GM23338 (cell line): ENCODE results near the gene PIGN. TPM values are rescaled to one million over a fixed set of nuclear protein-coding genes. Genes with fewer than 3 reads are reported as not detected.

Experiments
- ATAC-seq: fragments of 200-7000 bp; cut with Tn5 transposase; 3 replicates; pipeline ENCODE4 v1.9.1; 2020
- DNase-seq: peaks from one replicate; pipeline ENCODE4 v3.0.0-alpha.2; 2015; ENCODE audit warnings: low spot score
- H2AFZ ChIP-seq: fragments of 200-600 bp; sonication (generic); 2 replicates; pipeline ENCODE4 v1.8.0; 2016; ENCODE audit warnings: antibody characterized with exemption, mild to moderate bottlenecking, moderate library complexity
- H3F3A ChIP-seq: fragments of 200-600 bp; sonication (generic); replicated peaks from 2 replicates; pipeline ENCODE4 v1.8.0; 2017; ENCODE audit warnings: antibody characterized with exemption, mixed run types, low read depth
- H3K27ac ChIP-seq: fragments of 200-600 bp; sonication (generic); 2 replicates; pipeline ENCODE4 v1.6.1; 2016; ENCODE audit warnings: low read depth
- H3K27me3 ChIP-seq: fragments of 200-600 bp; sonication (generic); 2 replicates; pipeline ENCODE4 v1.8.0; 2016; ENCODE audit warnings: mild to moderate bottlenecking, mixed run types, moderate library complexity; ENCODE audit not compliant: insufficient read depth
- H3K36me3 ChIP-seq: fragments of 200-600 bp; sonication (generic); 2 replicates; pipeline ENCODE4 v1.8.0; 2016; ENCODE audit warnings: mild to moderate bottlenecking; ENCODE audit not compliant: insufficient read depth
- H3K4me1 ChIP-seq: fragments of 200-600 bp; sonication (generic); 2 replicates; pipeline ENCODE4 v1.8.0; 2016; ENCODE audit warnings: mild to moderate bottlenecking, moderate library complexity; ENCODE audit not compliant: insufficient read depth
- H3K4me2 ChIP-seq: fragments of 200-600 bp; sonication (generic); 2 replicates; pipeline ENCODE4 v1.7.1; 2017; ENCODE audit warnings: mixed run types
- H3K4me3 ChIP-seq: fragments of 200-600 bp; sonication (generic); 2 replicates; pipeline ENCODE4 v1.6.1; 2016; ENCODE audit warnings: mixed run types
- H3K79me2 ChIP-seq: fragments of 200-600 bp; sonication (generic); replicated peaks from 2 replicates; pipeline ENCODE4 v1.8.0; 2017; ENCODE audit warnings: mild to moderate bottlenecking; ENCODE audit not compliant: insufficient read depth
- H3K9me2 ChIP-seq: fragments of 200-600 bp; sonication (generic); 2 replicates; pipeline ENCODE4 v1.8.0; 2017; ENCODE audit not compliant: insufficient read depth
- H4K20me1 ChIP-seq: fragments of 200-600 bp; sonication (generic); replicated peaks from 2 replicates; pipeline ENCODE4 v1.8.0; 2017; ENCODE audit warnings: mild to moderate bottlenecking; ENCODE audit not compliant: insufficient read depth
- H3K27ac Mint-ChIP-seq: 2 replicates; pipeline ENCODE4 v1.8.0; 2020; ENCODE audit warnings: inconsistent platforms, mild to moderate bottlenecking, moderate library complexity, mixed read lengths
- H3K27me3 Mint-ChIP-seq: 3 replicates; pipeline ENCODE4 v1.8.0; 2022; ENCODE audit warnings: low read depth, mild to moderate bottlenecking, moderate library complexity, mixed read lengths, inconsistent platforms; ENCODE audit not compliant: insufficient read depth, poor library complexity
- H3K36me3 Mint-ChIP-seq: 3 replicates; pipeline ENCODE4 v1.8.0; 2021; ENCODE audit warnings: low read depth, mild to moderate bottlenecking, inconsistent platforms, moderate library complexity, mixed read lengths
- H3K4me1 Mint-ChIP-seq: 3 replicates; pipeline ENCODE4 v1.8.0; 2020; ENCODE audit warnings: mild to moderate bottlenecking, inconsistent platforms, mixed read lengths
- H3K4me3 Mint-ChIP-seq: 3 replicates; pipeline ENCODE4 v1.8.0; 2021; ENCODE audit warnings: moderate library complexity, mild to moderate bottlenecking, inconsistent platforms, mixed read lengths
- H3K9me3 Mint-ChIP-seq: 3 replicates; pipeline ENCODE4 v1.8.0; 2020; ENCODE audit warnings: moderate library complexity, mild to moderate bottlenecking, inconsistent platforms, mixed read lengths
- ETS1 ChIP-seq: IDR thresholded peaks from 2 replicates; pipeline ENCODE4 v1.6.1; 2016; ENCODE audit warnings: antibody characterized with exemption
- EZH2 ChIP-seq: fragments of 200-600 bp; sonication (generic); IDR thresholded peaks from one replicate; pipeline ENCODE4 v1.8.0; 2017; ENCODE audit warnings: antibody characterized with exemption, mild to moderate bottlenecking, low read depth; ENCODE audit not compliant: unreplicated experiment
- EZH2phosphoT487 ChIP-seq: fragments of 200-600 bp; sonication (generic); IDR thresholded peaks from one replicate; pipeline ENCODE4 v1.8.1; 2018; ENCODE audit warnings: antibody characterized with exemption; ENCODE audit not compliant: unreplicated experiment
- JUNB ChIP-seq: IDR thresholded peaks from one replicate; pipeline ENCODE4 v1.6.1; 2016; ENCODE audit warnings: antibody characterized with exemption; ENCODE audit not compliant: unreplicated experiment
- ZNF331 ChIP-seq: fragments of 250-450 bp; sonication (Bioruptor Pico); IDR thresholded peaks from 2 replicates; pipeline ENCODE4 v1.5.0; 2020; ENCODE audit warnings: low read depth, mild to moderate bottlenecking, moderate library complexity
- ZNF462 ChIP-seq: fragments of 250-450 bp; sonication (Bioruptor Pico); IDR thresholded peaks from 2 replicates; pipeline ENCODE4 v1.5.0; 2020; ENCODE audit warnings: mild to moderate bottlenecking, moderate library complexity
- polyA plus RNA-seq: library from polyadenylated mRNA; unstranded; fragments of >200 nt; fragmentation: Nextera tagmentation; extraction: Ambion mirVana; gene quantifications from 2 replicates; pipeline ENCODE4 v1.2.1, GENCODE V29; 2016
- total RNA-seq: library from RNA; depleted of rRNA; stranded (reverse); fragments of >200 nt; shearing (Covaris generic); gene quantifications from 2 replicates; pipeline ENCODE4 v1.2.3, GENCODE V29; 2014
- TF ChIP-seq, protein P1 (sequence below), 2 experiments: fragments of 200-600 bp in 1 of 2; sonication (generic) in 1 of 2; conservative IDR thresholded peaks; 2 replicates each; pipeline versions ENCODE4 v1.5.1 to v1.6.1; 2016 to 2017; ENCODE audit warnings: antibody characterized with exemption in 2 of 2, low read depth in 2 of 2, mild to moderate bottlenecking in 2 of 2, moderate library complexity in 1 of 2

PIGN gene
- total and polyA plus RNA-seq, 2 experiments from 2014 or later = 9.4 to 33.0 TPM

- H3K27me3 Mint-ChIP-seq = no peaks in the 10 kb centered on the region
- no peak for ATAC-seq
- Histone ChIP-seq H3K9me2 (no peaks in the 10 kb centered on the region), H3K4me2 (no peak overlapping the region), H3F3A (no peaks in the 10 kb centered on the region), H2AFZ (no peak overlapping the region), H3K27me3 (no peaks in the 10 kb centered on the region), H3K4me3 (no peak overlapping the region), H3K79me2 (no peaks in the 10 kb centered on the region), H3K4me1 (no peaks in the 10 kb centered on the region), H3K27ac (no peak overlapping the region), H4K20me1 (no peaks in the 10 kb centered on the region), H3K36me3 (no peaks in the 10 kb centered on the region)
- TF ChIP-seq JUNB (no peak), EZH2phosphoT487 (no peak), EZH2 (no peak), ZNF462 (CRISPR knock-in tag) (no peak), ETS1 (no peak), ZNF331 (CRISPR knock-in tag) (no peak)
- TF ChIP-seq, protein P1, sequence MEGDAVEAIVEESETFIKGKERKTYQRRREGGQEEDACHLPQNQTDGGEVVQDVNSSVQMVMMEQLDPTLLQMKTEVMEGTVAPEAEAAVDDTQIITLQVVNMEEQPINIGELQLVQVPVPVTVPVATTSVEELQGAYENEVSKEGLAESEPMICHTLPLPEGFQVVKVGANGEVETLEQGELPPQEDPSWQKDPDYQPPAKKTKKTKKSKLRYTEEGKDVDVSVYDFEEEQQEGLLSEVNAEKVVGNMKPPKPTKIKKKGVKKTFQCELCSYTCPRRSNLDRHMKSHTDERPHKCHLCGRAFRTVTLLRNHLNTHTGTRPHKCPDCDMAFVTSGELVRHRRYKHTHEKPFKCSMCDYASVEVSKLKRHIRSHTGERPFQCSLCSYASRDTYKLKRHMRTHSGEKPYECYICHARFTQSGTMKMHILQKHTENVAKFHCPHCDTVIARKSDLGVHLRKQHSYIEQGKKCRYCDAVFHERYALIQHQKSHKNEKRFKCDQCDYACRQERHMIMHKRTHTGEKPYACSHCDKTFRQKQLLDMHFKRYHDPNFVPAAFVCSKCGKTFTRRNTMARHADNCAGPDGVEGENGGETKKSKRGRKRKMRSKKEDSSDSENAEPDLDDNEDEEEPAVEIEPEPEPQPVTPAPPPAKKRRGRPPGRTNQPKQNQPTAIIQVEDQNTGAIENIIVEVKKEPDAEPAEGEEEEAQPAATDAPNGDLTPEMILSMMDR (conservative IDR thresholded peaks at IDR 0.05; ENCODE audit: low read depth in 2 of 2) = no peak
- H3K4me3 Mint-ChIP-seq = no peak overlapping the region
- H3K4me1 Mint-ChIP-seq = no peaks in the 10 kb centered on the region
- H3K36me3 Mint-ChIP-seq = no peaks in the 10 kb centered on the region
- DNase-seq = no peak
- H3K9me3 Mint-ChIP-seq = no peaks in the 10 kb centered on the region; the same call in 2 of the 3 replicates
- H3K27ac Mint-ChIP-seq = no peak overlapping the region
Observed at GRCh38 chr18:62070302-62070701, 116.6 kb downstream of the PIGN start.
